CD14-positive monocyte (primary cell): ENCODE data around the gene SPATS2. TPM values are rescaled to one million over a fixed set of nuclear protein-coding genes. Genes with fewer than 3 reads are reported as not detected.

Experiments
- DNase-seq, 3 donors: peaks; one replicate each; pipeline ENCODE4 v3.0.0-alpha.2; 2011 to 2022
- H2AFZ ChIP-seq: 2 replicates; pipeline ENCODE4 v1.6.0; 2012; ENCODE audit warnings: mild to moderate bottlenecking, low read depth, low read length, inconsistent platforms; ENCODE audit not compliant: insufficient read depth, poor library complexity, severe bottlenecking
- H3K27ac ChIP-seq, 2 donors: 1 replicate in 1 of 2; 2 replicates in 1 of 2; pipeline ENCODE4 v1.5.1; 2012 to 2013; ENCODE audit warnings: low read length in 2 of 2, control low read depth in 1 of 2, inconsistent platforms in 1 of 2, low read depth in 1 of 2, mild to moderate bottlenecking in 1 of 2
- H3K27me3 ChIP-seq, 2 donors: one replicate each; pipeline versions ENCODE4 v1.6.0 to v1.6.1; 2011 to 2013; ENCODE audit warnings: low read length in 2 of 2; ENCODE audit not compliant: control insufficient read depth in 2 of 2, insufficient read depth in 2 of 2
- H3K36me3 ChIP-seq, 2 donors: replicated peaks in 1 of 2; 1 replicate in 1 of 2; 2 replicates in 1 of 2; pipeline versions ENCODE4 v1.5.1 to v1.6.1; 2012 to 2013; ENCODE audit warnings: low read length in 2 of 2, control low read depth in 1 of 2, inconsistent platforms in 1 of 2, mild to moderate bottlenecking in 1 of 2; ENCODE audit not compliant: insufficient read depth in 2 of 2, control insufficient read depth in 1 of 2
- H3K4me1 ChIP-seq, 2 donors: 1 replicate in 1 of 2; 2 replicates in 1 of 2; pipeline versions ENCODE4 v1.5.1 to v1.6.1; 2012 to 2013; ENCODE audit warnings: low read length in 2 of 2, control low read depth in 1 of 2, inconsistent platforms in 1 of 2, mild to moderate bottlenecking in 1 of 2, moderate library complexity in 1 of 2; ENCODE audit not compliant: insufficient read depth in 2 of 2, control insufficient read depth in 1 of 2
- H3K4me2 ChIP-seq: replicated peaks from 2 replicates; pipeline ENCODE3; 2012; ENCODE audit warnings: low read length, moderate library complexity, mild to moderate bottlenecking; ENCODE audit not compliant: poor library complexity, severe bottlenecking; ENCODE audit errors: extremely low read depth
- H3K4me3 ChIP-seq, 3 experiments: fragments of 200-600 bp in 1 of 3; sonication (generic) in 1 of 3; replicated peaks in 1 of 3; 1 replicate in 2 of 3; 2 replicates in 1 of 3; pipeline ENCODE4 v1.5.1; 2011 to 2013; ENCODE audit warnings: low read length in 3 of 3, mild to moderate bottlenecking in 3 of 3, control low read depth in 2 of 3, low read depth in 2 of 3, inconsistent platforms in 1 of 3, moderate library complexity in 1 of 3
- H3K79me2 ChIP-seq: 2 replicates; pipeline ENCODE4 v1.6.0; 2012; ENCODE audit warnings: mild to moderate bottlenecking, control low read depth, inconsistent platforms, low read length, moderate library complexity; ENCODE audit not compliant: insufficient read depth
- H3K9ac ChIP-seq: 2 replicates; pipeline ENCODE4 v1.6.0; 2017; ENCODE audit warnings: low read length, mild to moderate bottlenecking; ENCODE audit not compliant: insufficient read depth, poor library complexity, severe bottlenecking
- H3K9me3 ChIP-seq, 2 donors: replicated peaks in 1 of 2; 1 replicate in 1 of 2; 2 replicates in 1 of 2; pipeline versions ENCODE4 v1.5.1 to v1.6.1; 2012 to 2013; ENCODE audit warnings: low read length in 2 of 2, control low read depth in 1 of 2; ENCODE audit not compliant: control insufficient read depth in 1 of 2, insufficient read depth in 1 of 2
- H4K20me1 ChIP-seq: 2 replicates; pipeline ENCODE4 v1.6.0; 2012; ENCODE audit warnings: mild to moderate bottlenecking, low read length, control low read depth, moderate library complexity; ENCODE audit not compliant: insufficient read depth
- H3K27ac Mint-ChIP-seq, 7 donors: one replicate each; pipeline ENCODE4 v1.8.0; 2020; ENCODE audit warnings: mild to moderate bottlenecking in 7 of 7, mixed read lengths in 7 of 7, moderate library complexity in 6 of 7, inconsistent platforms in 2 of 7
- H3K27me3 Mint-ChIP-seq, 3 donors: one replicate each; pipeline ENCODE4 v1.8.0; 2021 to 2022; ENCODE audit warnings: low read depth in 3 of 3, mild to moderate bottlenecking in 3 of 3, mixed read lengths in 3 of 3, moderate library complexity in 3 of 3, inconsistent platforms in 1 of 3
- H3K36me3 Mint-ChIP-seq, 2 donors: one replicate each; pipeline ENCODE4 v1.8.0; 2020; ENCODE audit warnings: mixed read lengths in 2 of 2, inconsistent platforms in 1 of 2, mild to moderate bottlenecking in 1 of 2
- H3K4me1 Mint-ChIP-seq: one replicate; pipeline ENCODE4 v1.8.0; 2020; ENCODE audit warnings: mild to moderate bottlenecking, mixed read lengths
- H3K4me3 Mint-ChIP-seq, 2 donors: one replicate each; pipeline ENCODE4 v1.8.0; 2020; ENCODE audit warnings: mild to moderate bottlenecking in 2 of 2, mixed read lengths in 2 of 2, moderate library complexity in 1 of 2
- H3K9me3 Mint-ChIP-seq, 7 donors: one replicate each; pipeline ENCODE4 v1.8.0; 2020 to 2022; ENCODE audit warnings: mixed read lengths in 7 of 7, mild to moderate bottlenecking in 6 of 7, moderate library complexity in 6 of 7, inconsistent platforms in 2 of 7
- whole genome bisulfite sequencing: methylation state at CpG from one replicate; pipeline ENCODE4 v1.1.5; 2013; ENCODE audit warnings: missing lambda C conversion rate; ENCODE audit not compliant: insufficient coverage; 5-methylcytosine and 5-hydroxymethylcytosine counted together
- intact Hi-C, 2 donors: fragments of 100-400 bp; cut with micrococcal nuclease; formaldehyde crosslinking; loops; one replicate each; pipeline versions ENCODE4 v1.15.0 to v1.15.1; 2023
- polyA plus RNA-seq, 3 donors: library from polyadenylated mRNA; depleted of rRNA in 1 of 3; unstranded in 2 of 3; stranded (reverse) in 1 of 3; fragments of 300-500 nt in 2 of 3; fragments of >200 nt in 1 of 3; fragmentation: Illumina TruSeq in 2 of 3; gene quantifications; 1 replicate in 2 of 3; 2 replicates in 1 of 3; pipeline ENCODE4 v1.2.3, GENCODE V29; 2012 to 2021
- TF ChIP-seq, protein P1 (sequence below): fragments of 200-600 bp; IDR thresholded peaks from one replicate; pipeline ENCODE4 v1.8.0; 2022; ENCODE audit warnings: antibody characterized with exemption, mild to moderate bottlenecking

SPATS2 gene
- polyA plus RNA-seq, 3 donors, result 1.1 to 3.2 (median 1.8) TPM

GRCh38 chr12:49415521-49415970 lies 48.3 kb downstream of the SPATS2 start:
- Mint-ChIP-seq H3K9me3 (no peaks in the 10 kb centered on the region), H3K4me3 (no peak overlapping the region), H3K4me1 (peaks cover 6% of the 10 kb centered on the region), H3K27ac (no peak overlapping the region), H3K36me3 (peaks cover 0 to 4% of the 10 kb centered on the region in 2 donors), H3K27me3 (peaks cover 0 to 2% (median 0%) of the 10 kb centered on the region in 3 donors)
- no peak overlapping the region for H2AFZ ChIP-seq
- TF ChIP-seq, protein P1, sequence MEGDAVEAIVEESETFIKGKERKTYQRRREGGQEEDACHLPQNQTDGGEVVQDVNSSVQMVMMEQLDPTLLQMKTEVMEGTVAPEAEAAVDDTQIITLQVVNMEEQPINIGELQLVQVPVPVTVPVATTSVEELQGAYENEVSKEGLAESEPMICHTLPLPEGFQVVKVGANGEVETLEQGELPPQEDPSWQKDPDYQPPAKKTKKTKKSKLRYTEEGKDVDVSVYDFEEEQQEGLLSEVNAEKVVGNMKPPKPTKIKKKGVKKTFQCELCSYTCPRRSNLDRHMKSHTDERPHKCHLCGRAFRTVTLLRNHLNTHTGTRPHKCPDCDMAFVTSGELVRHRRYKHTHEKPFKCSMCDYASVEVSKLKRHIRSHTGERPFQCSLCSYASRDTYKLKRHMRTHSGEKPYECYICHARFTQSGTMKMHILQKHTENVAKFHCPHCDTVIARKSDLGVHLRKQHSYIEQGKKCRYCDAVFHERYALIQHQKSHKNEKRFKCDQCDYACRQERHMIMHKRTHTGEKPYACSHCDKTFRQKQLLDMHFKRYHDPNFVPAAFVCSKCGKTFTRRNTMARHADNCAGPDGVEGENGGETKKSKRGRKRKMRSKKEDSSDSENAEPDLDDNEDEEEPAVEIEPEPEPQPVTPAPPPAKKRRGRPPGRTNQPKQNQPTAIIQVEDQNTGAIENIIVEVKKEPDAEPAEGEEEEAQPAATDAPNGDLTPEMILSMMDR, result no peak
- WGBS, result 100% methylated on average over 1 of the region's 3 CpGs
- H3K9ac ChIP-seq, result no peak overlapping the region
- intact Hi-C loops, result no loop called here
- peaks cover 5 to 8% of the 10 kb centered on the region in 2 donors for H3K4me1 ChIP-seq
- H3K79me2 ChIP-seq, result no peaks in the 10 kb centered on the region
- H3K9me3 ChIP-seq, result no peaks in the 10 kb centered on the region
- no peak overlapping the region for H3K27ac ChIP-seq
- H3K4me3 ChIP-seq, result no peak overlapping the region
- DNase-seq, result no peak
- H3K36me3 ChIP-seq, result no peaks in the 10 kb centered on the region
- no peaks in the 10 kb centered on the region for H4K20me1 ChIP-seq
- no peak overlapping the region for H3K4me2 ChIP-seq
- no peaks in the 10 kb centered on the region for H3K27me3 ChIP-seq

DNA sequence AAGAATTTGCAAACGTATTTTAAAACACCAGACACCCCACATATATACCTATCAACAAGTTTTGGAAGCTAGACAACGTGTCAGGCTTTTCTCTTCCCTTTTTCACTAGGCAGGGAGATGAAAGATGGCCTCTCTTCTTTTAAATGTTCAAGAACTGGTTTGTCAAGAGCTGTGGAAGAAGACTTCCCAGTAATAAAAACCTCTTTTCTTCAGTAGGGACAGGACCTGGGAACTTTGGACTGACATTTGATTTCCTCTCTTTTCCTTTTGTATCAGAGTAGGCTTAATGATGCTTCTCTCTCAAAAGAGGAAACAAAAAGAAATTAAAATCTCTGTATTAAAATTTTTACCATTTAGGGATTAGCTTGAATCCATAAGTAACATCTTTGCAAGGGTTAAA lies 49.6 kb downstream of the SPATS2 start:
- no CpG with 5 or more reads among the region's 2 CpGs for WGBS

More for the DNA sequence above, 49.6 kb downstream of the SPATS2 start:
- Histone ChIP-seq H3K9me3 (no peaks in the 10 kb centered on the region), H3K4me3 (no peak overlapping the region), H3K9ac (no peak overlapping the region), H3K36me3 (no peaks in the 10 kb centered on the region), H3K4me2 (no peak overlapping the region), H3K4me1 (no peaks in the 10 kb centered on the region), H3K27me3 (no peaks in the 10 kb centered on the region), H2AFZ (no peak overlapping the region), H3K27ac (no peak overlapping the region), H4K20me1 (no peaks in the 10 kb centered on the region), H3K79me2 (no peaks in the 10 kb centered on the region)
- DNase-seq, result no peak
- peaks cover 0 to 2% (median 0%) of the 10 kb centered on the region in 3 donors for H3K27me3 Mint-ChIP-seq
- no peak overlapping the region for H3K27ac Mint-ChIP-seq
- peaks cover 0 to 4% of the 10 kb centered on the region in 2 donors for H3K36me3 Mint-ChIP-seq
- intact Hi-C loops, result no loop called here
- H3K4me1 Mint-ChIP-seq, result no peaks in the 10 kb centered on the region
- no peaks in the 10 kb centered on the region for H3K9me3 Mint-ChIP-seq
- TF ChIP-seq, protein P1, result no peak
- H3K4me3 Mint-ChIP-seq, result no peak overlapping the region
